Measurements from ENCODE around the gene METTL22.

METTL22 gene

GRCh38 chr16:8621572-8622314 is at the start of gene METTL22:
TSS of gene METTL22 (plus strand) at chr16:8621698. CDS start at chr16:8625666, 3,968 bp downstream.
- peak; percentile 95 for DNase-seq

- no peak for DNase-seq
Measured at GRCh38 chr16:8572063-8572918, 49.2 kb upstream of the METTL22 start.

GRCh38 chr16:8572919-8573724 is 48.4 kb upstream of the METTL22 start:
- DNase-seq = peak; percentile 24

- DNase-seq = no peak
Measured at GRCh38 chr16:8575399-8575798, 46.1 kb upstream of the METTL22 start.

GRCh38 chr16:8576141-8577004 is 45.1 kb upstream of the METTL22 start:
- no peak for DNase-seq

- DNase-seq = no peak
Measured at GRCh38 chr16:8577678-8578304, 43.7 kb upstream of the METTL22 start.

GRCh38 chr16:8579559-8579958 is 41.9 kb upstream of the METTL22 start:
- no peak for DNase-seq

- no peak for DNase-seq
Measured at GRCh38 chr16:8581831-8582580, 39.5 kb upstream of the METTL22 start.

GRCh38 chr16:8583199-8583598 is 38.3 kb upstream of the METTL22 start:
- DNase-seq = no peak

GRCh38 chr16:8583732-8584131 is 37.8 kb upstream of the METTL22 start:
- no peak for DNase-seq

GRCh38 chr16:8585041-8585440 is 36.5 kb upstream of the METTL22 start:
- no peak for DNase-seq

GRCh38 chr16:8585857-8586256 is 35.6 kb upstream of the METTL22 start:
- DNase-seq = no peak

- DNase-seq = no peak
Measured at GRCh38 chr16:8587065-8587464, 34.4 kb upstream of the METTL22 start.

- no peak for DNase-seq
Measured at GRCh38 chr16:8588682-8589056, 32.8 kb upstream of the METTL22 start.

- no peak for DNase-seq
Measured at GRCh38 chr16:8589057-8589899, 32.2 kb upstream of the METTL22 start.

GRCh38 chr16:8589900-8590688 is 31.4 kb upstream of the METTL22 start, which contains the start of gene TMEM114:
TSS of gene TMEM114 (minus strand) at chr16:8590511. CDS start at chr16:8589838, 673 bp downstream.
- DNase-seq = no peak

GRCh38 chr16:8590811-8591210 is 30.7 kb upstream of the METTL22 start:
- DNase-seq = no peak

GRCh38 chr16:8591451-8591850 is 30.0 kb upstream of the METTL22 start:
- no peak for DNase-seq

- no peak for DNase-seq
Measured at GRCh38 chr16:8594149-8594666, 27.3 kb upstream of the METTL22 start.

All from activated CD4-positive, alpha-beta T cell treated with anti-CD3 and anti-CD28 coated beads, Interleukin-2, Interleukin-6, amounts not matched to agents 100 ng/mL and 50 ng/mL, durations not matched to agents 16 hours and 8 hours (primary cell).